ENCODE data around the gene ELK3. TPM values are rescaled to one million over a fixed set of nuclear protein-coding genes. Genes with fewer than 3 reads are reported as not detected.

The ELK3 gene
- total RNA-seq, 1 experiment from 2014 or later = 9.4 TPM

- H3K79me1 ChIP-seq (ENCODE audit: insufficient read depth, low read depth, low read length, poor library complexity, severe bottlenecking) = no peaks in the 10 kb centered on the region
- no peak for TF ChIP-seq CTCF (conservative IDR thresholded peaks at IDR 0.05)
- no peak for DNase-seq
- H3K23ac ChIP-seq (ENCODE audit: insufficient read length, low read depth, low read length) = no peak overlapping the region
- no peak overlapping the region for H3K27ac ChIP-seq (ENCODE audit: insufficient read length, low read depth, low read length)
- no peak overlapping the region for H2AFZ ChIP-seq (ENCODE audit: low read length)
- H3K27ac Mint-ChIP-seq = no peak overlapping the region; a peak in 1 of 7 replicates
- H3K56ac ChIP-seq (ENCODE audit: insufficient read length, low read depth, low read length) = no peak overlapping the region
- no peaks in the 10 kb centered on the region for H3K9me3 ChIP-seq (ENCODE audit: control insufficient read depth, low read depth, low read length)
- no peak overlapping the region for H2AK5ac ChIP-seq (ENCODE audit: insufficient read length, low read length)
- H3K27me3 ChIP-seq (ENCODE audit: insufficient read depth, low read length) = no peaks in the 10 kb centered on the region
- no peak overlapping the region for H2BK12ac ChIP-seq (ENCODE audit: insufficient read length, low read depth, low read length)
- H2BK15ac ChIP-seq (ENCODE audit: low read depth, low read length) = no peak overlapping the region
- no peak overlapping the region for H3K9ac ChIP-seq (ENCODE audit: extremely low read depth, insufficient read length, low read length)
- no peak overlapping the region for H3T11ph ChIP-seq (ENCODE audit: low read length)
- no peak overlapping the region for H2BK120ac ChIP-seq (ENCODE audit: low read depth, low read length, poor library complexity, severe bottlenecking)
- H3K4me3 Mint-ChIP-seq = no peak overlapping the region
- no peak overlapping the region for H3K14ac ChIP-seq (ENCODE audit: insufficient read depth, low read length)
- no peak overlapping the region for H4K8ac ChIP-seq (replicated peaks; ENCODE audit: insufficient read length, low read depth, low read length)
- peaks cover 21 to 42% (median 21%) of the 10 kb centered on the region in 3 experiments; a peak in 6 of 7 replicates for H3K36me3 Mint-ChIP-seq (ENCODE audit: insufficient read depth in 1 of 3, low read depth in 3 of 3)
- H2BK5ac ChIP-seq (ENCODE audit: insufficient read length, low read length) = no peak overlapping the region
- no CpG with 5 or more reads among the region's 5 CpGs for WGBS (ENCODE audit: extremely low coverage, insufficient read length, low lambda C conversion rate)
- H3K4ac ChIP-seq (ENCODE audit: low read depth, low read length) = no peak overlapping the region
- H3K23me2 ChIP-seq (ENCODE audit: insufficient read length, low read depth, low read length, poor library complexity, severe bottlenecking) = no peaks in the 10 kb centered on the region
- no peak overlapping the region for H3K4me2 ChIP-seq (ENCODE audit: insufficient read depth, insufficient read length, low read length)
- H4K20me1 ChIP-seq (ENCODE audit: control insufficient read depth, insufficient read depth, insufficient read length) = no peaks in the 10 kb centered on the region
- H3K27me3 Mint-ChIP-seq (ENCODE audit: low read depth) = no peaks in the 10 kb centered on the region
- H3K79me2 ChIP-seq (ENCODE audit: insufficient read depth, low read length) = no peaks in the 10 kb centered on the region
- no peak overlapping the region for H4K5ac ChIP-seq (ENCODE audit: insufficient read length, low read depth, low read length)
- H4K91ac ChIP-seq (ENCODE audit: insufficient read length, low read depth, low read length) = no peak overlapping the region
- no peak overlapping the region for H2BK20ac ChIP-seq (ENCODE audit: low read depth, low read length, poor library complexity, severe bottlenecking)
- no peaks in the 10 kb centered on the region for H3K9me3 Mint-ChIP-seq
- peaks cover 9 to 12% of the 10 kb centered on the region in 2 experiments for H3K4me1 Mint-ChIP-seq
- H3K4me1 ChIP-seq (ENCODE audit: insufficient read depth, low read length) = peaks cover 2% of the 10 kb centered on the region; the same call in 1 of the 2 replicates
- H3K18ac ChIP-seq (ENCODE audit: insufficient read length, low read depth, low read length) = no peak overlapping the region
These were observed 94.9 kb downstream of the ELK3 start for GRCh38 chr12:96289067-96289466.

Data from H9 (cell line).